GM18505 (cell line): ENCODE measurements around the gene RNASE11.
"Not testable (repeated sequence)": the region's sequence is repeated elsewhere in the genome, so short reads cannot be mapped to it uniquely, and the experiment has no call there.

Experiments used
- ATAC-seq: cut with Tn5 transposase; IDR thresholded peaks from one replicate; pipeline ENCODE4 v1.9.1; 2021; ENCODE audit not compliant: unreplicated experiment
- POLR2A ChIP-seq: IDR thresholded peaks from 4 replicates; pipeline ENCODE4 v1.6.1; 2011; ENCODE audit warnings: borderline replicate concordance; ENCODE audit not compliant: insufficient read depth, insufficient read length; ENCODE audit errors: extremely low read depth

Gene RNASE11

DNA sequence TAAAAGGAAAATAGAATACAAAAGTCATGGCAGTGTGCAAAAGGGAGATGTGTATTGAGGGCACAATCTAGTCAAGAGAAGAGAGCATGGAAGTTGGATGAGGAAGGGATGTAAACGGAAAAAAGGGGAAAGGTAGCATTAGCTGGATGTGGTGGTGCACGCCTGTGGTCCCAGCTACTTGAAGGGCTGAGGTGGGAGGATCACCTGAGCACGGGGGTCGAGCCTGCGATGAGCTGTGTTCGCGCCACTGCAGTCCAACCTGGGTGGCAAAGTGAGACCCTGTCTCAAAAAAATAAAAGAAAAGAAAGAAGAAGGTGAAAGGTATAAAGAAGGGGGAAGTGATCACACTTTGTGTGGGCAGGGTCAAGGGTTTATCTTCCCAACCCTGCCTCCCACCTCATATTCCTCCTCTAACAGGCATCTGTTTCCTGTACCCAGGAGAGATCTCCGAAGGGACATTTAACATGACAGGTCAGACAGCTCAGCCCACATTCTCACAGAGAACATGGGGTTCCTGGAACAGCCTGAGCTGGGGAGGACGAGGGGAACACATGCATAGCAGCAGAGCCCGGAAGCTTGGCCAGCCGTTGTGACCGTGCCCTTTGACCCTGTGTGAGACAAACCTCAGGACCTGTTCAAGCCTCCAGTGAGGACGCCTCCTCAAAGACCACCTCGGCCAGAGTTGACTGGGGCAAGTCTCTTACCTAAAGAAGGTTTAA is 8.9 kb downstream of the RNASE11 start:
- no peak for TF ChIP-seq POLR2A
- no peak for ATAC-seq

DNA sequence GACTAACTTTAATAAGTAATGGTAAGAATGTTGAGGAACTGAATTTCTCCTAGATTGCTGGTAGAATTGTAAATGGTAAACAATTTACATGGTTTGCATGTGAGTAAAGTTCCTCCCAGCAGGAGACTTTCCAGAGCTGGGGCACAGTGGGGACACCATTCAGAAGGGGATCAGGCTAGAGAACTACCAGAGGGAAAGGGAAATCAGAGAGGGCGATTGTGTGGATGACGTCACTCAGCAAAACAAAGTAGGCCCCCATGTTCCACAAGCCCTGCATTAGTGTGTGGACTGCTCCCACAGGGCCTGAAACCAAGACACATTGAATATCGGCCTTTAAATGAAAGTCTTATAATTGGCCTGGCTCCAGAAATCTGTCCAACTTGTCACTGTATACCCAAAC is 9.5 kb downstream of the RNASE11 start:
- TF ChIP-seq POLR2A = no peak
- no peak for ATAC-seq

DNA sequence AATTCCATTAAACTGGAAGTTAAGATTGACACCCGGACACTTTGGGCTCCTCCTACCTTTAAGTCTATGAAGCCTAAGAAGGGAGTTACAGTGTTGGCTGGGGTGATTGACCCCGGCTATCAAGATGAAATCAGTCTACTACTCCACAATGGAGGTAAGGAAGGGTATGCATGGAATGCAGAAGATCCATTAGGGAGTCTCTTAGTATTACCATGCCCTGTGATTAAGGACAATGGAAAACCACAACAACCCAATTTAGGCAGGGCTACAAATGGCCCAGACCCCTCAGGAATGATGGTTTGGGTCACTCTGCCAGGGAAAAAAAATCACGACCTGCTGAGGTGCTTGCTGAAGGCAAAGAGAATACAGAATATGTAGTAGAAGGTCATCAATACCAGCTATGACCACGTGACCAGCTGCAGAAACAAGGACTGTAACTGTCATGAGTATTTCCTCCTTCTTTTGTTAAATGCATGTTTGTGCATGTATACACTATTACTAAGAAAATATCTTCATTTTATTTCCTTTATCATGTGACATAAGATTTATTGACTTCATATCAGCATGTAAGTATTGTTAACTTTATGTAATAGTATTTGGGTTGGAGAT is 15.3 kb downstream of the RNASE11 start:
- not testable (repeated sequence) for ATAC-seq

DNA sequence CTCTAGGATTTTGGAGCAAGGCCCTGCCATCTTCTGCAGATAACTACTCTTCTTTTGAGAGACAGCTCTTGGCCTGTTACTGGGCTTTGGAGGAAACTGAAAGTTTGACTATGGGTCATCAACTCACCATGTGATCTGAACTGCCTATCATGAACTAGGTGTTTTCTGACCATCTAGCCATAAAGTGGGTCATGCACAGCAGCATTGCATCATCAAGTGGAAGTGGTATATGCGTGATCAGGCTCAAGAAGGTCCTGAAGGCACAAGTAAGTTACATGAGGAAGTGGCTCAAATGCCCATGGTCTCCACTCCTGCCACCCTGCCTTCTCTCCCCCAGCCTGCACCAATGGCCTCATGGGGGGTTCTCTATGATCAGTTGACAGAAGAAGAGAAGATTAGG is 17.1 kb downstream of the RNASE11 start:
- ATAC-seq = not testable (repeated sequence)

DNA sequence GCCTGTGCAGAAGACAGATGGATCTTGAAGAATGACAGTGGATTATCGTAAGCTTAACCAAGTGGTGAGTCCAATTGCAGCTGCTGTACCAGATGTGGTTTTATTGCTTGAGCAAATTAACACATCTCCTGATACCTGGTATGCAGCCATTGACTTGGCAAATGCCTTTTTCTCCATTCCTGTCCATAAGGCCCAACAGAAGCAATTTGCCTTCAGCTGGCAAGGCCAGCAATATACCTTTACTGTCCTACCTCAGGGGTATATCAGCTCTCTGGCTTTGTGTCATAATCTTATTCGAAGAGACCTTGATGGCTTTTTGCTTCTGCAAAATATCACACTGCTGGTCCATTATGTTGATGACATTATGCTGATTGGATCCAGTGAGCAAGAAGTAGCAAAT is 17.9 kb downstream of the RNASE11 start:
- ATAC-seq = not testable (repeated sequence)

DNA sequence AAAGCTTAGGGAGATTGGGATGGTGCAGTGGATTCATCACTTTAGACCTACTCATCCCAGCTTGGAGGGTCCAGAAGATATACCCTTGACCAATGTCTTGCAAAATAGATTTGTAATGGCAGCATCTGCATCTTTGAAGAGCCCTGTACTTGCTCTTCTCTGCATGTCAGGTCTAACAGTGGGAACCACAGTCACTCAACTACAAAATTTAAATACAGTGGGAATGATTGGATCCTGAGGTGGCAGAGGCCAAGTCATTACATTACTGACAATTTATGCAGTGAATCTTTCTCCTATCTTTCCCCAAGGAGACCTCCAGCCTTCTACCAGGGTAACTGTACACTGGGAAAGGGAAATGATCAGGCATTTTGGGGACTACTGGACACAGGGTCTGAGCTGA is 18.7 kb downstream of the RNASE11 start:
- no peak for ATAC-seq
- no peak for TF ChIP-seq POLR2A

DNA sequence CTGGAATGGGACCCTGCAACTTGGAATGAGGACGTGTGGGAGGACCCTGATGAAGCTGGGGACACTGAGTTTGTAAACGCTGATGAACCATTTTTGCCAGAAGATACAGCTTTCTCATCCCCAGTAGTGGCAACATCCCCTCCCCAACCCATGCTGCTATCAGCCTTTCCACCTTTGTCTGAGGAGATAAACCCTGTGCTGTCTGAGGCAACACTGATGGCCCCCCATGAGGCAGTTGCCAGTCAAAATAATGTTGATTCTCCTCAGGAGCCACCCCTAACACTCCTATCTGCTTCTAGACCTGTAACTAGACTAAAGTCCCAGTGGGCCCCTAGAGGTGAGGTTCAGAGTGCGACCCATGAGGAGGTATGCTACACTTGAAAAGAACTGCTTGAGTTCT is 19.4 kb downstream of the RNASE11 start:
- no peak for ATAC-seq
- TF ChIP-seq POLR2A = no peak

DNA sequence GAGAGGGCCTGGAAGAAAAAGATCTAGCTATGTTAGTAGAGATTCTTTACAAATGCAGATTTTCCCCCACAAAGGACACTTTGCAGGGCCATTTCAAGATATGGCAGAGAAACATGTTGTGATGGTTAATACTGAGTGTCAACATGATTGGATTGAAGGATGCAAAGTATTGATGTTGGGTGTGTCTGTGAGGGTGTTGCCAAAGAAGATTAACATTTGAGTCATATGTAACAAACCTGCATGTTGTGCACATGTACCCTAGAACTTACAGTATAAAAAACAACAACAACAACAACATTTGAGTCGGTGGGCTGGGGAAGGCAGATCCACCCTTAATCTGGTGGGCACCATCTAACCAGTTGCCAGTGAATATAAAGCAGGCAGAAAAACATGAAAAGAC is 20.6 kb downstream of the RNASE11 start:
- ATAC-seq = not testable (repeated sequence)

DNA sequence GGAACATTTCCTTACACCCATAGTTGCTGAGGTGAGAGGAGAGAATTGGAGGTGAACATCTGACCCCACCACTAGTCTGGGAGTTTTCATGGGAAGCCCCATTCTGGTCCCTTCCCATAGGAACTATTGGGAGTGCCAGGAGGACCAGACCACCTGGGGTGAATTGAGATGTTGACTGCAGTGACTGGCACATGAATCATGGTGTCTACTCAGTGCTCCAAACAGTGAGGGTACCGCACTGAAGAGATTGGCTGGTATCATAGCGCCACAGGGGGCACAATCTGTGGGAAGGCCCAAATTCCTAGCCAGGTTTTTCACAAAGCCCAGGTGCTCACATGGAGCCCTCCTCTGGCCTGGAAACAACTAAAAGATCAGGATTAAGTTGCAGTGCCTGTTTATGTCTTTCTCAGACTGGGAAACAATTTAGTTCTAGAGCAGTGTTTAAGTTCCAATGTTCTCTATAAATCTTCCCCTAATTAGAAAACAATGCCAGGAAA is 23.3 kb downstream of the RNASE11 start:
- no peak for ATAC-seq
- TF ChIP-seq POLR2A = no peak

DNA sequence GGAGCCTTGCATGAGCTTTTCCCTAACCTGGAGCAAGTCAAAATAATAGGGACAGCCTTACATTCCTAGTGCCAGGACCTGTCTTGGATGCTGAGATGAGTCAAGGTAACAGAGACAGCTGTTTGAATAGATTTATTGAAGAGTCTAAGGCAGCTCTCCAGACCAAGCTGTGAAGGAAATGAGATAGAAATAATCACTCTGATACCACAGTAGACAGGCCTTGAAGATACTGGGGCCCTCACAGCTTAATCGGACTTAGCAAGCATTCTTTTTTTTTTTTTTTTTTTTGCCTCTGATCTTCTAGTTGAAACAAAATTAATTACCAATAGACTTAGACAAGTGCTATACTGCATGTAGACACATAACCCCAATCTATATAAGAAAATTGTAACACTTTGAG is 23.8 kb downstream of the RNASE11 start:
- TF ChIP-seq POLR2A = no peak
- no peak for ATAC-seq

DNA sequence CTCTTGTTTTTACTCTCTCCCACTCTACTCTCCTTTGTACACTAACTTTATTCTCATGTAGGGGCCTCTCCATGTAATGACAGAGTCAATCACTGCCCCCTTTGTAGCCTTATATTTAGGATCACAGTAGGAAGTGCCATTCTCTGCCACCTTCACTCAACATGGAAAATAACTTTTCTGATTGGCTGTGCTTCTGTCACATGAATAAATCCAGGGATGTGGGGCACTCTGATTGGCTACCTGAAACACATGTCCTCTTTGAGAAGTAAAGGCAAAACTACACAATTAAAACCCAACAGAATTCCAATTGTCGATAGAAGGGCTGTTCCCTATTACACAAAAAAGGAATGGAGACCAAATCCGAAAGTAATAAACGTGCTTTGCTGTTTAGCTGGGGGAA is 26.8 kb downstream of the RNASE11 start, which contains the start of gene RNASE9:
Gene RNASE9 (minus strand): TSS at position 87 of the 400 bp plus-strand sequence.
- no peak for ATAC-seq
- TF ChIP-seq POLR2A = no peak

DNA sequence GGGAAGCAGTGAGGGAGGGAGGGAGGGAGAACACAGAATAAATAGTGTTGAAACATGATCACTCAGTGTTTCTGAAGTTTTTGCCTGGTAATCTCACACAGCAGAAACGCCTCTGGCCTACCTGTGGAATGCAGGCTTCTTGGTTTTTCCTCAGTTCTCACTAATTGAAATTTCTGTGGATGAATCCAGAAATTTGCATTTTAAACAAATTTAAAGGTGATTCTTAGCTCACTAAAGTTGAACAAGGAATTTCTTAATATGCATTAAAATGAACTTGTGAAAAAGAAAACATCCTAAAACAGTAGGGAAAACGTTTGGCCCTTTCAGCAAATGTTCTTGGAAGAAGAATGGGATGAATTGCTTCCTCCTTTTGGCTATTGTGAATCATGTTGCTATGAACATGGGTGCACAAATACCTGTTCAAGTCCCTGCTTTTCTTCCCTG is 28.3 kb downstream of the RNASE11 start:
- TF ChIP-seq POLR2A = no peak
- no peak for ATAC-seq

DNA sequence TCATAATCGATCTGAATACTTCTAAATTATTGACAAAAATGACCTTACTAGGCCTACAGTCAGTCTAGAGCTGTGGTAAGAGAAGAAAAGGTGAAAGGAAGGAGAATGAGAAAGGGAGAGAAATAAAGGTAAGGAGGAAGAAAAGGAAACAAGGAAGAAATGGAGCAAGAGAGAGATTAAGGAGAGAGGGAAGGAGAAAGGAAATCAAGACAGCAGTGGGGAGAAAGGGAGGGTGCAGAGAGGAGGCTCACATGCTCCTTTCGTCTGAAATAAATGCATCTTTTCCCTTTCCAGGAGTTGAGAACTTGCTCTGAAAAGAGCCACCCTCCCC is 30.6 kb downstream of the RNASE11 start:
- no peak for ATAC-seq
- no peak for TF ChIP-seq POLR2A

DNA sequence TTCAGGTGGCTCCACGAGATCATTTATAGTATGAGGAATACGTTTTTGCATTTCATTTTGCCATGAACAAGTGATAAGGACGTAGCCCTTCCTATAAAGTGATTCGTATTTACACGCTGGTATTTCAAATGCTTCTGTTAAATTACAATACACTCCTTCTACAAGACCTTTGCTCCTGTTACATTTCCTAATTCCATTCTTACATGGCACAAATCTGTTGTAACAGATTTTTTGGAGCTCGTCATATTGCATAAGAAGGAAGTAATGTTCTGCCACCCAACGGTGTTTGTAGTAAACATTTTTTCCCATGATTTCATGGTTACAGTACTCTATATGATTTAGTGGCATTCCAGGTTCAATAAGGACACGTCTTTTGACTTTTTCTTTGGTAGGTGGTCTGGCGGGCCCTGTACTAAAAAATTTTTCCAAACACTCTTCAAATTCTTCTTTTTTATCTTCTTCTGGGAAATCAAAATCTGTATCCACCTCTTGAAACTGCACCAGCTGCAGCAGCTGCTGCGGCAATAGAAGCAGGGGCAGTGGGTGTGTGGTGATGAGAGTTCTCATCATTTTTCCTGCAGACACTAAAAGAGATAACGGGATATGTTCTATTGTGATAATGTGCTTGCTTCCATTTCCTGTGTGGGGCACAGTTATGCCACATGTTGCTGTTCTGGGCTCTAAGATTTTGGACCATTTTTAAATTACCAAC is 31.1 kb downstream of the RNASE11 start:
- ATAC-seq = no peak
- TF ChIP-seq POLR2A = no peak
